SK-N-MC (cell line): ENCODE measurements around the gene DUSP1.

ENCODE experiments used
- DNase-seq: peaks from one replicate; pipeline ENCODE4 v3.0.0-alpha.2; 2011; ENCODE audit warnings: low read depth, low spot score
- H3K27ac ChIP-seq: fragments of 200-600 bp; sonication (generic); 2 replicates; pipeline ENCODE4 v1.5.1; 2016; ENCODE audit warnings: mixed run types
- H3K36me3 ChIP-seq: fragments of 200-600 bp; sonication (generic); 2 replicates; pipeline ENCODE4 v1.6.1; 2017; ENCODE audit warnings: antibody characterized with exemption, low read length, mixed read lengths; ENCODE audit not compliant: insufficient read depth
- H3K4me3 ChIP-seq: fragments of 200-600 bp; sonication (generic); 2 replicates; pipeline ENCODE4 v1.5.1; 2016
- H3K9ac ChIP-seq: fragments of 200-600 bp; sonication (generic); 2 replicates; pipeline ENCODE4 v1.8.0; 2017; ENCODE audit warnings: mixed run types, mixed read lengths; ENCODE audit not compliant: insufficient read length
- H3K9me3 ChIP-seq: fragments of 200-600 bp; sonication (generic); 2 replicates; pipeline ENCODE4 v1.6.1; 2017; ENCODE audit warnings: low read depth, mild to moderate bottlenecking, antibody characterized with exemption, low read length, moderate library complexity, mixed read lengths
- EZH2 ChIP-seq: fragments of 200-600 bp; sonication (generic); IDR thresholded peaks from one replicate; pipeline ENCODE4 v1.6.1; 2017; ENCODE audit warnings: antibody characterized with exemption
- FOXP2 ChIP-seq: optimal IDR thresholded peaks from 2 replicates; pipeline ENCODE3; 2011; ENCODE audit warnings: mild to moderate bottlenecking, moderate library complexity; ENCODE audit not compliant: insufficient read depth; ENCODE audit errors: extremely low read length, control extremely low read depth
- POLR2AphosphoS5 ChIP-seq: IDR thresholded peaks from 2 replicates; pipeline ENCODE4 v1.6.1; 2012; ENCODE audit warnings: mild to moderate bottlenecking, low read depth, low read length, borderline replicate concordance

The DUSP1 gene

GRCh38 chr5:172754596-172755356, 16.2 kb downstream of the DUSP1 start:
- DNase-seq = no peak
- H3K9me3 ChIP-seq = no peaks in the 10 kb centered on the region; the same call in 1 of the 2 replicates
- no peak overlapping the region for H3K9ac ChIP-seq
- no peak overlapping the region for H3K27ac ChIP-seq
- no peaks in the 10 kb centered on the region for H3K36me3 ChIP-seq
- TF ChIP-seq FOXP2 = no peak
- TF ChIP-seq POLR2AphosphoS5 = no peak
- no peak overlapping the region for H3K4me3 ChIP-seq

GRCh38 chr5:172753101-172753500, 17.9 kb downstream of the DUSP1 start:
- Histone ChIP-seq H3K4me3 (no peak overlapping the region), H3K9me3 (no peaks in the 10 kb centered on the region), H3K36me3 (no peaks in the 10 kb centered on the region), H3K9ac (no peak overlapping the region), H3K27ac (no peak overlapping the region)
- TF ChIP-seq EZH2 = no peak
- no peak for TF ChIP-seq FOXP2
- TF ChIP-seq POLR2AphosphoS5 = no peak
- no peak for DNase-seq

GRCh38 chr5:172751761-172752510, 19.1 kb downstream of the DUSP1 start:
- H3K36me3 ChIP-seq = no peaks in the 10 kb centered on the region
- H3K9ac ChIP-seq = no peak overlapping the region
- no peak for TF ChIP-seq POLR2AphosphoS5
- no peak for TF ChIP-seq FOXP2
- no peak for TF ChIP-seq EZH2

GRCh38 chr5:172749881-172750633, 20.9 kb downstream of the DUSP1 start:
- Histone ChIP-seq H3K36me3 (no peaks in the 10 kb centered on the region), H3K4me3 (no peak overlapping the region), H3K9ac (no peak overlapping the region), H3K9me3 (no peaks in the 10 kb centered on the region), H3K27ac (no peak overlapping the region)
- TF ChIP-seq EZH2 (no peak), FOXP2 (no peak), POLR2AphosphoS5 (no peak)
- no peak for DNase-seq

More at GRCh38 chr5:172751761-172752510, 19.1 kb downstream of the DUSP1 start:
- Histone ChIP-seq H3K27ac (no peak overlapping the region), H3K9me3 (no peaks in the 10 kb centered on the region), H3K4me3 (no peak overlapping the region)
- no peak for DNase-seq

GRCh38 chr5:172749076-172749475, 21.9 kb downstream of the DUSP1 start:
- H3K4me3 ChIP-seq = no peak overlapping the region
- no peaks in the 10 kb centered on the region for H3K9me3 ChIP-seq
- DNase-seq = no peak
- H3K9ac ChIP-seq = no peak overlapping the region
- H3K27ac ChIP-seq = no peak overlapping the region
- no peaks in the 10 kb centered on the region for H3K36me3 ChIP-seq
- TF ChIP-seq POLR2AphosphoS5 (no peak), EZH2 (no peak), FOXP2 (no peak)

GRCh38 chr5:172748341-172748843, 22.6 kb downstream of the DUSP1 start:
- no peak for DNase-seq
- no peak overlapping the region for H3K27ac ChIP-seq
- H3K9ac ChIP-seq = no peak overlapping the region
- no peaks in the 10 kb centered on the region for H3K36me3 ChIP-seq
- H3K4me3 ChIP-seq = no peak overlapping the region
- TF ChIP-seq POLR2AphosphoS5 = no peak
- no peak for TF ChIP-seq FOXP2
- no peak for TF ChIP-seq EZH2
- no peaks in the 10 kb centered on the region for H3K9me3 ChIP-seq

GRCh38 chr5:172747471-172747870, 23.5 kb downstream of the DUSP1 start:
- no peaks in the 10 kb centered on the region for H3K36me3 ChIP-seq
- H3K27ac ChIP-seq = no peak overlapping the region
- no peak for TF ChIP-seq EZH2
- H3K9me3 ChIP-seq = no peaks in the 10 kb centered on the region
- no peak overlapping the region for H3K4me3 ChIP-seq
- no peak overlapping the region for H3K9ac ChIP-seq
- DNase-seq = no peak

- no peak for DNase-seq
- no peak overlapping the region for H3K9ac ChIP-seq
- no peaks in the 10 kb centered on the region for H3K36me3 ChIP-seq
- H3K27ac ChIP-seq = no peak overlapping the region
- TF ChIP-seq EZH2 (no peak), POLR2AphosphoS5 (no peak), FOXP2 (no peak)
- H3K4me3 ChIP-seq = no peak overlapping the region
- H3K9me3 ChIP-seq = no peaks in the 10 kb centered on the region
Observed at GRCh38 chr5:172746725-172747124, 24.3 kb downstream of the DUSP1 start.
